ENCODE results near the gene SLC12A4. TPM values are rescaled to one million over a fixed set of nuclear protein-coding genes. Genes with fewer than 3 reads are reported as not detected.

Gene SLC12A4
- total RNA-seq, 4 donors from 2014 or later, result 25.6 to 137 (median 62.3) TPM

GRCh38 chr16:67982011-67982696 lies 13.7 kb upstream of the SLC12A4 start:
- H3K36me3 ChIP-seq, result no peaks in the 10 kb centered on the region
- no peak overlapping the region for H3K27ac ChIP-seq
- no peaks in the 10 kb centered on the region for H3K4me1 ChIP-seq
- TF ChIP-seq CTCF (IDR thresholded peaks at IDR 0.05) (no peak), POLR2A (IDR thresholded peaks at IDR 0.05) (no peak)
- DNase-seq, result no peak
- intact Hi-C loops (cut with DNase I; ENCODE audit: low total_unique reads), result no loop called here
- H3K9me3 ChIP-seq, result no peaks in the 10 kb centered on the region
- no peak overlapping the region for H3K4me3 ChIP-seq
- no peaks in the 10 kb centered on the region for H3K27me3 ChIP-seq

GRCh38 chr16:67979955-67980678 lies 11.7 kb upstream of the SLC12A4 start, which contains the start of gene DPEP3:
TSS of gene DPEP3 (minus strand) at chr16:67980499. CDS start at chr16:67980380, 119 bp downstream.
- no peak within 1 kb of the TSS for H3K27ac ChIP-seq
- H3K4me1 ChIP-seq, result no peaks in the 10 kb centered on the region
- TF ChIP-seq POLR2A (IDR thresholded peaks at IDR 0.05) (no peak), CTCF (IDR thresholded peaks at IDR 0.05) (no peak)
- no peaks in the 10 kb centered on the region for H3K9me3 ChIP-seq
- H3K4me3 ChIP-seq, result no peak within 1 kb of the TSS
- no peaks in the 10 kb centered on the region for H3K27me3 ChIP-seq
- intact Hi-C loops (cut with DNase I; ENCODE audit: low total_unique reads), result no loop called here
- DNase-seq, result no peak
- H3K36me3 ChIP-seq, result no peaks in the 10 kb centered on the region

GRCh38 chr16:67977469-67978227 lies 9.2 kb upstream of the SLC12A4 start:
- Histone ChIP-seq H3K9me3 (no peaks in the 10 kb centered on the region), H3K36me3 (no peaks in the 10 kb centered on the region), H3K4me1 (no peaks in the 10 kb centered on the region), H3K27ac (no peak overlapping the region), H3K4me3 (no peak overlapping the region), H3K27me3 (no peaks in the 10 kb centered on the region)
- TF ChIP-seq CTCF (IDR thresholded peaks at IDR 0.05) (no peak), POLR2A (IDR thresholded peaks at IDR 0.05) (no peak)
- DNase-seq, result no peak
- intact Hi-C loops (cut with DNase I; ENCODE audit: low total_unique reads), result no loop called here

GRCh38 chr16:67977005-67977404 lies 8.6 kb upstream of the SLC12A4 start:
- intact Hi-C loops (cut with DNase I; ENCODE audit: low total_unique reads), result no loop called here
- no peak overlapping the region for H3K27ac ChIP-seq
- H3K4me3 ChIP-seq, result no peak overlapping the region
- H3K36me3 ChIP-seq, result no peaks in the 10 kb centered on the region
- no peaks in the 10 kb centered on the region for H3K4me1 ChIP-seq
- no peaks in the 10 kb centered on the region for H3K27me3 ChIP-seq
- no peaks in the 10 kb centered on the region for H3K9me3 ChIP-seq
- no peak for DNase-seq
- no peak for TF ChIP-seq POLR2A (IDR thresholded peaks at IDR 0.05)
- no peak for TF ChIP-seq CTCF (IDR thresholded peaks at IDR 0.05)

Measured in uterus (tissue), 4 donors.